GM12878 (cell line): ENCODE data around the gene MELTF.

Experiments
- BACH1 ChIP-seq: fragments of 450-650 bp; IDR thresholded peaks from 2 replicates; pipeline ENCODE4 v1.6.1; 2017; ENCODE audit warnings: mild to moderate bottlenecking, borderline replicate concordance
- BHLHE40 ChIP-seq, 2 experiments: fragments of 450-650 bp in 1 of 2; IDR thresholded peaks; 2 replicates each; pipeline ENCODE4 v1.6.1; 2011 to 2017; ENCODE audit warnings: low read depth in 2 of 2, borderline replicate concordance in 1 of 2, improper control_type of control experiment in 1 of 2, low read length in 1 of 2, mild to moderate bottlenecking in 1 of 2
- BMI1 ChIP-seq: fragments of 450-650 bp; IDR thresholded peaks from 2 replicates; pipeline ENCODE4 v1.6.1; 2016; ENCODE audit warnings: mild to moderate bottlenecking, moderate library complexity, borderline replicate concordance
- EP300 ChIP-seq, 2 experiments: fragments of 150-350 bp in 1 of 2; IDR thresholded peaks; 2 replicates each; pipeline ENCODE4 v1.6.1; 2011 to 2012; ENCODE audit warnings: low read depth in 2 of 2, low read length in 2 of 2, borderline replicate concordance in 1 of 2, improper control_type of control experiment in 1 of 2, inconsistent platforms in 1 of 2; ENCODE audit not compliant: control insufficient read depth in 1 of 2
- JUNB ChIP-seq: IDR thresholded peaks from 2 replicates; pipeline ENCODE4 v1.6.1; 2016; ENCODE audit warnings: antibody characterized with exemption, mild to moderate bottlenecking
- KDM1A ChIP-seq: fragments of 200-600 bp; sonication (generic); IDR thresholded peaks from 2 replicates; pipeline ENCODE4 v1.6.1; 2016; ENCODE audit warnings: borderline replicate concordance
- PAX5 ChIP-seq: IDR thresholded peaks from 2 replicates; pipeline ENCODE4 v1.6.1; 2011; ENCODE audit warnings: low read depth, low read length, borderline replicate concordance
- RFX5 ChIP-seq: IDR thresholded peaks from 2 replicates; pipeline ENCODE4 v1.6.1; 2011; ENCODE audit warnings: low read depth, low read length, improper control_type of control experiment
- TAF1 ChIP-seq: IDR thresholded peaks from 2 replicates; pipeline ENCODE4 v1.6.1; 2011; ENCODE audit warnings: mild to moderate bottlenecking, low read depth, low read length, borderline replicate concordance
- ZNF24 ChIP-seq: fragments of 450-650 bp; IDR thresholded peaks from 2 replicates; pipeline ENCODE4 v1.6.1; 2017; ENCODE audit warnings: antibody characterized with exemption, mild to moderate bottlenecking
- TF ChIP-seq, protein P1 (sequence below), 3 experiments: IDR thresholded peaks in 2 of 3; conservative IDR thresholded peaks in 1 of 3; 2 replicates each; pipeline ENCODE4 v1.5.1; 2011; ENCODE audit warnings: low read depth in 3 of 3, low read length in 3 of 3, mild to moderate bottlenecking in 3 of 3, control low read depth in 2 of 3, moderate library complexity in 2 of 3, inconsistent platforms in 1 of 3, mixed read lengths in 1 of 3; ENCODE audit not compliant: control insufficient read depth in 2 of 3, insufficient read depth in 1 of 3; ENCODE audit errors: extremely low read depth in 1 of 3
- TF ChIP-seq, protein P2 (sequence below): fragments of 450-650 bp; IDR thresholded peaks from 2 replicates; pipeline ENCODE4 v1.6.1; 2018; ENCODE audit warnings: borderline replicate concordance, mild to moderate bottlenecking; ENCODE audit not compliant: partially characterized antibody
- TF ChIP-seq, protein P3 (sequence below): fragments of 150-350 bp; IDR thresholded peaks from 2 replicates; pipeline ENCODE4 v1.6.1; 2016; ENCODE audit warnings: low read depth, low read length
- TF ChIP-seq, protein P4 (sequence below): IDR thresholded peaks from 2 replicates; pipeline ENCODE4 v1.6.1; 2012; ENCODE audit warnings: low read depth, low read length, improper control_type of control experiment

DNA sequence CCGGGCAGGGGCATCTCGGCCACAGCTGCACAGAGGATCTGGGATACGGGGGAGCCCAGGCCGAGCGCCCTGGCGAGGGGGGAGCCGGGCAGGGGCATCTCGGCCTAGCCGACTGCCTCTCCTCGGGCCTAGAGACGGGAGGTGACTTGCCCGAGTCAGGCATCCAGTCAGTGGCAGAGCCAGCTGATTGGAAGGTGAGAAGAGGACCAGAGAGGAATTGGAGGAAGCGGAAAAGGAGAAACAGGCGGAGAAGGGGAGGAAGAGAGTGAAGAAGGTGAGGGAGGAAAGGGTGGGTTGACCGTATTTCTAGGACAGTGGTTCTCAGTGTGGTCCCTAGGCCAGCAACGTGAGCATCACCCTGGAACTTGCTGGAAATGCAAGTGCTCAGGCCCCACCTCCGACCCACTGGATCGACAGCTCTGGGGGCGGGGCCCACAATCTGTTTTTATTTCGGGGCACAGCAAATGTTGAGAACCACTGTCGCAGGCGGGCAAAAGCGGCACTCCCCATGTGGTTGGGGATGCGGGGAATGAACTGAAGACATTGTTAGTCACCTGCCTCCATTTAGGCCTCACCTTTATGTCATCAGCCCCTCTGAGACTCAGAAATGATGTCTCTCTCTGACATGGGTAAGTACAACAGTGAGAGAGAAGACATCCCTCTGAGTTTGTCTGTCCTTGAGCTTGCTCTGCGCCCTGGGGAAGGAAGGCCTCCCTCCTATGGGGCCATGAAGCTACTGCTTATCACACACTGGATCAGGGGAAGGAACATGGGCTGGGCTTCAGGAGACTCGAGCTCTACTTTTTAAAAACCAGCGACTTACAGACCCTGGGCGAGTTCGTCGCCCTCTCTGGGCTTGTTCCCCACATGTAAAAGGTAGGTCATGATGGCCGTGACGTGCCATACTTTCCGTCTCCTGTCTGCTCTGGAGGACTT is 1.0 kb upstream of the MELTF start:
- TF ChIP-seq, protein P1, sequence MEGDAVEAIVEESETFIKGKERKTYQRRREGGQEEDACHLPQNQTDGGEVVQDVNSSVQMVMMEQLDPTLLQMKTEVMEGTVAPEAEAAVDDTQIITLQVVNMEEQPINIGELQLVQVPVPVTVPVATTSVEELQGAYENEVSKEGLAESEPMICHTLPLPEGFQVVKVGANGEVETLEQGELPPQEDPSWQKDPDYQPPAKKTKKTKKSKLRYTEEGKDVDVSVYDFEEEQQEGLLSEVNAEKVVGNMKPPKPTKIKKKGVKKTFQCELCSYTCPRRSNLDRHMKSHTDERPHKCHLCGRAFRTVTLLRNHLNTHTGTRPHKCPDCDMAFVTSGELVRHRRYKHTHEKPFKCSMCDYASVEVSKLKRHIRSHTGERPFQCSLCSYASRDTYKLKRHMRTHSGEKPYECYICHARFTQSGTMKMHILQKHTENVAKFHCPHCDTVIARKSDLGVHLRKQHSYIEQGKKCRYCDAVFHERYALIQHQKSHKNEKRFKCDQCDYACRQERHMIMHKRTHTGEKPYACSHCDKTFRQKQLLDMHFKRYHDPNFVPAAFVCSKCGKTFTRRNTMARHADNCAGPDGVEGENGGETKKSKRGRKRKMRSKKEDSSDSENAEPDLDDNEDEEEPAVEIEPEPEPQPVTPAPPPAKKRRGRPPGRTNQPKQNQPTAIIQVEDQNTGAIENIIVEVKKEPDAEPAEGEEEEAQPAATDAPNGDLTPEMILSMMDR (IDR thresholded peaks at IDR 0.05 in 2 of 3, conservative IDR thresholded peaks at IDR 0.05 in 1 of 3; ENCODE audit: control insufficient read depth in 2 of 3, extremely low read depth in 1 of 3, insufficient read depth in 1 of 3, low read depth in 3 of 3, low read length in 3 of 3) = no peak
- no peak for TF ChIP-seq TAF1
- TF ChIP-seq, protein P2, sequence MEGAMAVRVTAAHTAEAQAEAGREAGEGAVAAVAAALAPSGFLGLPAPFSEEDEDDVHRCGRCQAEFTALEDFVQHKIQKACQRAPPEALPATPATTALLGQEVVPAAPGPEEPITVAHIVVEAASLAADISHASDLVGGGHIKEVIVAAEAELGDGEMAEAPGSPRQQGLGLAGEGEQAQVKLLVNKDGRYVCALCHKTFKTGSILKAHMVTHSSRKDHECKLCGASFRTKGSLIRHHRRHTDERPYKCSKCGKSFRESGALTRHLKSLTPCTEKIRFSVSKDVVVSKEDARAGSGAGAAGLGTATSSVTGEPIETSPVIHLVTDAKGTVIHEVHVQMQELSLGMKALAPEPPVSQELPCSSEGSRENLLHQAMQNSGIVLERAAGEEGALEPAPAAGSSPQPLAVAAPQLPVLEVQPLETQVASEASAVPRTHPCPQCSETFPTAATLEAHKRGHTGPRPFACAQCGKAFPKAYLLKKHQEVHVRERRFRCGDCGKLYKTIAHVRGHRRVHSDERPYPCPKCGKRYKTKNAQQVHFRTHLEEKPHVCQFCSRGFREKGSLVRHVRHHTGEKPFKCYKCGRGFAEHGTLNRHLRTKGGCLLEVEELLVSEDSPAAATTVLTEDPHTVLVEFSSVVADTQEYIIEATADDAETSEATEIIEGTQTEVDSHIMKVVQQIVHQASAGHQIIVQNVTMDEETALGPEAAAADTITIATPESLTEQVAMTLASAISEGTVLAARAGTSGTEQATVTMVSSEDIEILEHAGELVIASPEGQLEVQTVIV = no peak
- TF ChIP-seq BHLHE40 (IDR thresholded peaks at IDR 0.05; ENCODE audit: borderline replicate concordance in 1 of 2, low read depth in 2 of 2, low read length in 1 of 2) = no peak
- TF ChIP-seq, protein P3, sequence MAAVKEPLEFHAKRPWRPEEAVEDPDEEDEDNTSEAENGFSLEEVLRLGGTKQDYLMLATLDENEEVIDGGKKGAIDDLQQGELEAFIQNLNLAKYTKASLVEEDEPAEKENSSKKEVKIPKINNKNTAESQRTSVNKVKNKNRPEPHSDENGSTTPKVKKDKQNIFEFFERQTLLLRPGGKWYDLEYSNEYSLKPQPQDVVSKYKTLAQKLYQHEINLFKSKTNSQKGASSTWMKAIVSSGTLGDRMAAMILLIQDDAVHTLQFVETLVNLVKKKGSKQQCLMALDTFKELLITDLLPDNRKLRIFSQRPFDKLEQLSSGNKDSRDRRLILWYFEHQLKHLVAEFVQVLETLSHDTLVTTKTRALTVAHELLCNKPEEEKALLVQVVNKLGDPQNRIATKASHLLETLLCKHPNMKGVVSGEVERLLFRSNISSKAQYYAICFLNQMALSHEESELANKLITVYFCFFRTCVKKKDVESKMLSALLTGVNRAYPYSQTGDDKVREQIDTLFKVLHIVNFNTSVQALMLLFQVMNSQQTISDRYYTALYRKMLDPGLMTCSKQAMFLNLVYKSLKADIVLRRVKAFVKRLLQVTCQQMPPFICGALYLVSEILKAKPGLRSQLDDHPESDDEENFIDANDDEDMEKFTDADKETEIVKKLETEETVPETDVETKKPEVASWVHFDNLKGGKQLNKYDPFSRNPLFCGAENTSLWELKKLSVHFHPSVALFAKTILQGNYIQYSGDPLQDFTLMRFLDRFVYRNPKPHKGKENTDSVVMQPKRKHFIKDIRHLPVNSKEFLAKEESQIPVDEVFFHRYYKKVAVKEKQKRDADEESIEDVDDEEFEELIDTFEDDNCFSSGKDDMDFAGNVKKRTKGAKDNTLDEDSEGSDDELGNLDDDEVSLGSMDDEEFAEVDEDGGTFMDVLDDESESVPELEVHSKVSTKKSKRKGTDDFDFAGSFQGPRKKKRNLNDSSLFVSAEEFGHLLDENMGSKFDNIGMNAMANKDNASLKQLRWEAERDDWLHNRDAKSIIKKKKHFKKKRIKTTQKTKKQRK = no peak
- TF ChIP-seq JUNB = no peak
- TF ChIP-seq BACH1 = no peak
- TF ChIP-seq, protein P4, sequence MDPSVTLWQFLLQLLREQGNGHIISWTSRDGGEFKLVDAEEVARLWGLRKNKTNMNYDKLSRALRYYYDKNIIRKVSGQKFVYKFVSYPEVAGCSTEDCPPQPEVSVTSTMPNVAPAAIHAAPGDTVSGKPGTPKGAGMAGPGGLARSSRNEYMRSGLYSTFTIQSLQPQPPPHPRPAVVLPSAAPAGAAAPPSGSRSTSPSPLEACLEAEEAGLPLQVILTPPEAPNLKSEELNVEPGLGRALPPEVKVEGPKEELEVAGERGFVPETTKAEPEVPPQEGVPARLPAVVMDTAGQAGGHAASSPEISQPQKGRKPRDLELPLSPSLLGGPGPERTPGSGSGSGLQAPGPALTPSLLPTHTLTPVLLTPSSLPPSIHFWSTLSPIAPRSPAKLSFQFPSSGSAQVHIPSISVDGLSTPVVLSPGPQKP = no peak
- TF ChIP-seq KDM1A = no peak
- TF ChIP-seq BMI1 = no peak
- no peak for TF ChIP-seq ZNF24
- no peak for TF ChIP-seq PAX5
- no peak for TF ChIP-seq EP300 (IDR thresholded peaks at IDR 0.05; ENCODE audit: borderline replicate concordance in 1 of 2, control insufficient read depth in 1 of 2, low read depth in 2 of 2, low read length in 2 of 2)
- no peak for TF ChIP-seq RFX5
